Activated CD4-positive, CD25-positive, alpha-beta regulatory T cell treated with anti-CD3 and anti-CD28 coated beads, Interleukin-2, amount 50 U/mL, for 24 hours (primary cell): ENCODE results near the gene ACO2.
A peak's percentile ranks its signal among the peaks of the same experiment; 100 is the strongest.

ENCODE experiments used
- ATAC-seq, 2 donors: fragments of 150-1000 bp; cut with Tn5 transposase; one replicate each; pipeline ENCODE4 v1.10.0; 2021; ENCODE audit warnings: mild to moderate bottlenecking in 1 of 2, moderate library complexity in 1 of 2

Gene ACO2

DNA sequence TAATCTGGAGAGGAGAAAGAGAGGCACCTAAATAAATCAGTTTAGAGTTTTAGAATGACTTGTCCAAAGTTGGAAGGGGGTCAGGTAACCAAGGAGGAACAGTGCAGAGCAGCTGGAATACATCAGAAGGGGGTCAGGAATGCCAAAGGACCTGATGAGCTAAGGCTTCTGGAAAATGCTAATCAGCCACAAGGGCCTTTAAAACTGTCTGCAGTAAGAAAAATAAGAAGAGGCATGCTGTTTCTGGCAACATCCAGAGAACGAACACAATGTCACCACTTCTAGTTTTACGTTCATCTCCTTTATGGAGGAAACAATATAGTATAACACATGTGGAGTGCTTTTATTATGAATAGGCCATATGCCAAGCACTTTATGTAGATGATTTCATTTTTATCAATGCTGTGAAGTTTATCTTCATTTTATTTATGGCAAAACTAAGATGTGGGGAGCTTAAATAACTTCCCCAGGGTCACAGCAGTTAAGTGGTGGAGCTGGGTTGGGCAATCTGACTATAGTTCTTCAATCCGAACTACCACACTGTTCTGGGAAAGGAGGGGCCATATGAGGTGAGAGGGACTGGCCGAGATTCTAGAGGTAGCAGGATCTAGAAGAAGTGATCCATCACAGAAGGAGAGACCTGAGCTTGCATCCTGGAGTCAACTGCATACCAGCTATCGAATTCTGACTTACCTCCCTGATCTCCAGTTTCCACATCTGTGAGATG, 22.6 kb downstream of the ACO2 start:
- ATAC-seq: no peak

DNA sequence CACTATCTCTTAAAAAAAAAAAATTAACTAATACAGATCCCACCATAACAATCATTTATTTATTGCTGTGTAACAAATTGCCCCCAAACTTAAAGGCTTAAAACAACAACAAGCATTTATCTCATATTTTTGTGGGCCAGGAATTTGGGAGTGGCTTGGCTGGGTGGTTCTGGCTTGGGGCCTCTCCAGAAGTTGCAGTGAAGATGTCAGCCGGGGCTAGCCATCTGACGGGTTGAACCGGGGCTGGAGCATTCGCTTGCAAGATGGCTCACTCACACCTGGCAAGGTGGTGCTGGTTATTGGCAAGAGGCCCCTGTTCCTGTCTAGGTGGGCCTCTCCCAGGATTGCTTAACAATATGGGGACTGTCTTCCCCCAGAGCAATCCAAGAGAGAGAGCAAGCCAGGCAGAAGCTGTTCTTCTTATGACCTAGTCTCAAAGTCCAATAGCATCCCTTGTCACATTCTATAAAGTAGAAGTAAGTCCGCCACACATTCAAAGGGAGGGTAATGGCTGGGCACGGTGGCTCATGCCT, 29.5 kb downstream of the ACO2 start:
- ATAC-seq: no peak

DNA sequence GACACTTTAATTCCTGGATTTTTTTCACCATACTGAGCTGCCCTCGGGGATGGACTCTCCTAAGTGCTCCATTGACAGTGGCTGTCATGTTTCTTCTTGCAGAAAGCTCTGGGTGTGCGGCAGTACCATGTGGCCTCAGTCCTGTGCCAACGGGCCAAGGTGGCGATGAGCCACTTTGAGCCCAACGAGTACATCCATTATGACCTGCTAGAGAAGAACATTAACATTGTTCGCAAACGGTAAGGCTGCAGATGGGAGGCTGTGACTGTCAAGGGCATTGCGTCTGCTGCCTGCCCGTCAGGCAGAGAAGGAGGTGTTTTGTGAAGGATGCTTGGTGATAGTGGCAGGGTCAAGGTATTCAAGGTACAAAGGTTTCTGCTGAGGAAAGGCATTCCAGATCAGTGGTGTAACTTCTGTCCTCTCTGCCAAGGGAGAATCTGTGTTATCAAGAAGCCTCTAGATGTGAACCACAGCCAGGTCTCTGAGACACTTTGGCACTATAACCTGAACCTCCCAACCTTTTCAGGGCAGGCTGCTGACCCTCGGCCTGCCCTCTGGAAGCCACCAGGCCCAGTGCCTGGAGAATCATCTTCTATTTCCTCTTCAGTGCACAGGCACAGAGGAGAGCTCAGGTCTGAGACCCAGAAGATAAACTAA, 30.8 kb downstream of the ACO2 start:
- no peak for ATAC-seq

DNA sequence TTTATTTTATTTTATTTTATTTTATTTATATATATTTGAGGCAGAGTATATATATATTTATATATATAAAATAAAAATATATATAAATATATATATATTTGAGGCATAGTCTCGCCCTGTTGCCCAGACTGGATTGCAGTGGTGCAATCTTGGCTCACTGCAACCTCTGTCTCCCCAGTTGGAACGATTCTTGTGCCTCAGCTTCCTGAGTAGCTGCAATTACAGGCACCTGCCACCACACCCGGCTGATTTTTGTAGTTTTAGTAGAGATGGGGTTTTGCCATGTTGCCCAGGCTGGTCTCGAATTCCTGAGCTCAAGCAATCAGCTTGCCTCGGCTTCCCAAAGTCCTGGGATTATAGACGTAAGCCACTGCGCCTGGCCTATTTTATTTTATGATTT, 31.4 kb downstream of the ACO2 start:
- no peak for ATAC-seq

DNA sequence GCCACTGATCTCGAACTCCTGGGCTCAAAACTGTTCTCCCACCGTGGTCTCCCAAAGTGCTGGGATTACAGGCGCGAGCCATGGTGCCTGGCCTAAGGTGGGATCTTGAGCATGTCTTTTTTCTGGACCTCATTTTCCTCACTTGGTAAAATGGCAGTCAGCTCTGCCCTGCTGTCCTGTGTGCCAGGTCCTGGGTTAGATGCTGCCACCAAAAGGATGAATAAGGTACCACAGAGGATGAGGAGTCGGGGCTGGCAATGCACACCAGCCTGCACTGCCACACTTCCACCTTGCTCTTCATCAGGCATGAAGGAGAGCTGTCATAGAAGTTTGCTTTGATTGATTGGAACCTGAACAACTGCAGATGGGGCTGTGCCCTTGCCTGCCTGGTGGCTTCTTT, 32.3 kb downstream of the ACO2 start:
- peak in 1 of 2 donors; percentile 51 for ATAC-seq

DNA sequence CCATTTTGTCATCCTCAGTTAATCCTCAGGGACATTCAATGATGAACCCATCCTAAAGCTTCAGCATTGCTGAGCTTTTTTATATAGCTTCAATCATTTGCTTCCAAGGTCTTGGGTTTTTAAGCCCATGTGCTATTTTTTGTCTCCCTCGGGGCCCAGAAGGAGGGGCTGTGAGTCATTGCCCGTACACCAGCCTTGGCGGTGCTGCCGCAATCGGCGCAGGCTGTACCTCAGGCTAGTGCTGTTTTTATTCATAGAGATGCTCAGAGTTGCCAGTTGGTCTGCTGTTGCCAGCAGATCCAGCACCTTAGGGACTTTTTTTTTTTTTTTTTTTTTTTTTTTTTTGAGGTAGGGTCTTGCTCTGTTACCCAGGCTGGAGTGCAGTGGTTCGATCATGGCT, 35.5 kb downstream of the ACO2 start:
- no peak for ATAC-seq

DNA sequence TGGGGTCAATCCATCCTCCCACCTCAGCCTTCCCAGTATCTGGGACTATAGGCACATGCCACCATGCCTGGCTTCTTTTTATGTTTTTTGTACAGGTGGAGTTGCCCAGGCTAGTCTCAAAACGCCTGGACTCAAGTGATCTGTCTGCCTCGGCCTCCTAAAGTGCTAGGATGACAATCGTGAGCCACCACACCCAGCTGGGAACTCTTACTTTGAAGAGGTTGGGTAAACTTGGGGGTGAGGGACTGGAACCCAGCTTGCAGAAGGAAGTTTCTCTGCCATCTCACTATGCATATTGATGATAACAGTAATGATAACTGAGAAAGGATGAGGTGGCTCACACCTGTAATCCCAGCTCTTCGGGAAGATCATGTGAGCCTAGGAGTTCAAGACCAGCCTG, 35.9 kb downstream of the ACO2 start:
- ATAC-seq: no peak

DNA sequence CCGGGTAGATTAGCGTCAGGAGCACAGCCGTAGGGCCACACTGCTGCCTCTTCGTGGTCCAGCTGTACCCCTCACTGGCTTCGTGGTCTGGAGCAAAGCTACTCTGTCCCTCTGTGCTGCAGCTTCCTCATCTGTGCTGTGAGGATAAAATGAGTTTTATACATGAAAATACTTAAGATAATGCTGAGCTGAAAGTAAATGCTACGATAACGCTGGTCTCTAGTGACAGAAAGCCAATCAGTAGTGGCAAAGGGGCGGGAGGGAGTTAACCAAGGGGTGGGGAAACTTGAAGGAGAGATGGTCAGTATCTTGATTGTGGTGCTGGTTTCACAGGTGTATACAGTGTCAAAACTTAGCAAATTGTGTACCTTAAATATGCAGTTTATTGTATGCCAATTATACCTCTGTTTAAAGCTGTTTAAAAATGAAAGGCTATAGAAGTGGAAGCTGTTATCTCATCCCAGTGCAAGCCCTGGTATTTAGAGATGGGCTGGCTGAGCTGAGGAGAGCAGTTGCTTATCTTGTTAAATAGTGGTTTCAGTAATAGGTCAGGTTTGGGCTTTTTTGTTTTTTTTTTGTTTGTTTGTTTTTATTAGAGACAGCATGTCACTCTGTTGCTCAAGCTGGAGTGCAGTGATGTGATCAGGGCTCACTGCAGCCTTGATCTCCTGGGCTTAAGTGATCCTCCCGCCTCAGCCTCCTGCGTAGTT, 36.7 kb downstream of the ACO2 start:
- ATAC-seq: no peak

DNA sequence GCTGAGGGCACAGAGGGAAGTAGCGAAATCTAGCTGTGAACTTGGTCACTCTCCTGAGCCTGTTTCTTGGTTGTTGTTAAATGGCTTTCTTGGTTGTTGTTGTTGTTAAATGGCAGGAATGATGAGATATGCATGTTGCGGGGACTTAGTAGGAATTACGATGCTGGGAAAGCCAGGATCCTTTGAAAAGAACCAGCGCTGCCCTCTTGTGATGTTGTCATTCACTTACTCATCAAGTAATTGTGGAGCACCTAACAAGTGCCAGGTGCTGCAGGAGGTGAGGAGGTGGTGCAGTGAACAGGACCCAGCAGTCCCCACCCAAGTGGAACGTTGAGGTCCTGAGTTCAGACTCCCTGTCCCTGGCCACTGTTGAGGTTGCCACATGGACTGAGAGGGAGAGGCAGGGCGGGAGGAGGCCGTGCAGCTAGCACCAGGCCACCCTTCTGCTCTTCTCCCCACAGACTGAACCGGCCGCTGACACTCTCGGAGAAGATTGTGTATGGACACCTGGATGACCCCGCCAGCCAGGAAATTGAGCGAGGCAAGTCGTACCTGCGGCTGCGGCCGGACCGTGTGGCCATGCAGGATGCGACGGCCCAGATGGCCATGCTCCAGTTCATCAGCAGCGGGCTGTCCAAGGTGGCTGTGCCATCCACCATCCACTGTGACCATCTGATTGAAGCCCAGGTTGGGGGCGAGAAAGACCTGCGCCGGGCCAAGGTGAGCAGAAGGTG, 38.6 kb downstream of the ACO2 start:
- ATAC-seq: no peak

DNA sequence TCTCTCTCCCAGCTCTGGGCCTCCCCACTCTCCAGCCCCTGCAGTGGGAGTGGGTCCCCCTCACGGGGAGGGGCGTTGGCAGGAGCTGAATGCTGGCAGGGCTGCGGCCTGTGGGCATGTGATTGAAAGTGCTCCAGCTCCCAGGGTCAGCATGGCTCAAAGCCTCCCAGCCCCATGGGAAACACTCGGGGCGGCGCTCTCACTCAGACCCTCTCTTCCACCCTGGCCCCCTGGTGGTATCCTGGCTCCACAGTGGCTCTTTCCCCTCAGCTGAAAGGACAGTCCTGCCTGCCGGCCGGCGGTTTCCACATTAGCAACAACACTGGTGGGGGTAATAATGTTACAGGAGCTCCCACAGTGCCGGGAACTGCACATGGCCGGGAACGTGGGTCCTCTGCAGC, 39.9 kb downstream of the ACO2 start:
- no peak for ATAC-seq

DNA sequence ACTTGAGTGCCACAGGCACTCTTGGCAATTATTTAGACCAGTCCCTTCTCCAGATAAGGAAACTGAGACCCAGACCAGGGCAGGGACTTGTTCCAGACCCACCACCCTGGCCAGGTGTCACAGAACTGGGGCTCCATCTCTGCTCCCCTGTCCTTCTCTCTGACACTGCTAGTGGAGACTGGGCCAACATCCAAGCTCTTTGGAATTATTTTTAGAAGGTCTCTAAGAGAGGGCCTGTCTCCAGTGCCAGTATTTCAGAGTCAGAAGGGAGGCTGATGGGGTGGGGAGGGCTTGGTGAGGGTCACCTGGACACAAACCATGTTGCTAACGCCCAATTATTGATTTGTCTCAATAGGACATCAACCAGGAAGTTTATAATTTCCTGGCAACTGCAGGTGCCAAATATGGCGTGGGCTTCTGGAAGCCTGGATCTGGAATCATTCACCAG, 42.6 kb downstream of the ACO2 start:
- no peak for ATAC-seq

DNA sequence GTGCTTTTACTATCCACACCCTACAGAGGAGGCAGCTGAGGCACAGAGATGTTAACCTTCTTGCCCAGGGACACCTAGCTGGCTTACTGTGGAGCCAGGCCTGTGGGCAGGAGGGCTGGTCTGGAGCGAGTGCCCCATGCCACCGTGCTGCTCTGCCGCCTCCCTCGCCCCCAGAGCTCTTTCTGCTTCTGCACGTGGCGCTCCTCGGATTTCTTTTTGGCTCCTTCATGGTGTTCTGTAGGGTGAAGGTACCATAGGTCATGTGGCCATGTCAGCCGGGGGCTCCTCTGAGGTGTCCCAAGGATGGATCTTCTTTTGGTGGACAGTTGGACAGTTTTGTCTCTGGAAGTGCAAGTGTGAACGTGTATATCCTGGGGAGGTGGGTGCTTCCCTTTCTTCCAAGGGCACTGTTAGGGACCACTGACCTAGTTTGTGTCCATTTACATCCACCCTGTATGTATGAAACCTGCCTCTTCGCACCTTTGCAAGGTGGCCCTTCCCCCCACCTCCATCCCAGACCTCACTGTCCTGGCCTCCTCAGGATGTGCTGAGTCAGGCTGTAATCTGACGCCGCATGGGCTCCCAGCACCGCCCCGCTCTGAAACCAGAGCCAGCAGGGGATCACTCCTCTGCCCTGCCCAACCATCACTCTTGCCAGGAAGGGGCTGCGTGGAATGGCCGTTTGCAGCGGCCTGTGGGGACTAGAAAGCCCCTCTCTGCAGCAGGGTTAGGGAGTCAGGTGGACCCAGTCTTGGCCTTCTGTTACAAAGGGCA, 43.7 kb downstream of the ACO2 start:
- ATAC-seq: no peak

DNA sequence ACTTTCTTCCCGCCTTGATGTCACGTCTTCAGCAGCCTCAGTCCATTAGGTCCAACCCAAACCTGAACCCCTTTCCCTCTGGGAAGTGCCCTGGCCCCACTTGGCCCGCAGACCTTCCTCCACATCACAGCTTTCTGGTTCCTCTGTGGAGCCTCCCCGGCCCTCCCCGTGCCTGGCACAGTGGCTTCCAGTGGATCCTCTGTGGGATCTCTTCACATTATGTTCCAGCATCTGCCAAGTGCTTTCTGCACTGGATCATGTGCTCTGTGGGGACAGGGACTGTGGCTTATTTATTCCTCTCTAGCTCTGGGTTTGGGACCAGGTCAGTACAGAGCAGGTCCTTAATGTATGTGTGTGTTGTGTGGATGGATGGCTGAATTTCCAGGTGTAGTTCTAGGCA, 44.5 kb downstream of the ACO2 start:
- ATAC-seq: no peak

DNA sequence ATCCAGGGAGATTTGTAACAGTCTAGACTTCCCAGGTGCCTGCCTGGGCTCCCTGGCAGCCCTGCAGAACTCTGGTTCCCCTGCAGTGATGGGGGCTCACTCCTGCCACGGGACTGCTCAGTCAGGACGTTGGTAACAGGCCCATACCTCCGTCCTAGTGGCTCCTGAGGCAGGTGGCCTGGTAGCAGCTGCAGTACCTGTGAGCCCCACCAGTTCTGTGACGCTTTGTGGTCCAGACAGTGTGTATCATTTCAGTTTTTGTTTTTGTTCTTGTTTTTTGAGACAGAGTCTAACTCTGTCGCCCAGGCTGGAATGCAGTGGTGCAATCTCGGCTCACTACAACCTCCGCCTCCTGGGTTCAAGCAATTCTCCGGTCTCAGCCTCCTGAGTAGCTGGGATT, 47.5 kb downstream of the ACO2 start:
- peak in 1 of 2 donors; percentile 18 for ATAC-seq

DNA sequence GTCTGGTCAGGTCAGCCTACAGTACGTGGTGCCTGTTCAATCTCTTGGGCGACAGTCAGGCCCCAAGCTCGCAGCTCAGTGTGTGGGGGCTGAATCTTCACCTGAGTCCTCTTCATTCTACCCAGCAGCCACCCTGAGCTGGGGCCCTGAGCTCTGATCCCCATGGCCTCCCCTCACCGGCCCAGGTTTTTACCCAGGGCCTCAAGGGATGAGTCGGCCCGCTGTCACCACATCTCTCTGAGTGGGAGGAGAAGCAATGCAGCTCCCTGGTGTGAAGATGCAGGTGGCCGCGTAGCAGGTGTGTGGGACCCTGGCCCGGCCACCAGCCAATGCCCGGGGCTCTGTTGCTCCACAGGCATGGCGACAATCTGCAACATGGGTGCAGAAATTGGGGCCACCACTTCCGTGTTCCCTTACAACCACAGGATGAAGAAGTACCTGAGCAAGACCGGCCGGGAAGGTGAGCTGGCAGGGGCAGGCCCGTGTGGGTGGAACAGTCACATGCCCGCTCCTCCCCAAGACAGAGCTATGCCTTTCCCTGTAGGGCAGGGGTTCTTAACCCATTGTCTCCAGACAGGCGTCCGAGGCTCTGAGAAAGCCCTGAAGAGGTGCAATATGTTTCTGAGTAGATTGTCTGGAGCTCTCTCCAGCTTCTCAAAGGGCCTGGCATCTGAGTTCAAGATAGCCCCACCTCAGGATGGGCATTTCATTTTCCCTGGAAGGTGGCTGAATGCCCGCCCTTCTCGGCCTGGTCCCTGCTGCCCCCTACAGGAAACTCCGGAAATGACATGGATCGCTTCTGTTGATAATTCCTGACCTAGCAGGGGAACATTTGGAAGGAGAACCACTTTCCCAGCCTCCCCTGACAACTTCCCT, 48.5 kb downstream of the ACO2 start:
- ATAC-seq: peak; percentile 71 to 72

DNA sequence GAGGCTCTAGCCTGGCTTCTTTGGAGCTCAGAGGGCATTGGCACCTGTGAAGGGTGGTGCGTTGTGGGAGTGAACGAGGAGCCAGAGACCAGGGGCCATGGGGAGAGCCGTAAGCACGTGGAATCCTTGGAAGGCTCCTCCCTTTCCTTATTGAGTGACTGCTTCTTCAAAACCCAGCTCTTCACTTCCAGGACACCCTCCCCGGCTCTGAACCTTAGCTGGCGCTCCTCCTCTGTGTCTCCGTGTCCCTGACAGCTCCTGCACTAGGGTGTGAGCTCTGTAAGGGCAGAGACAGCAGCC, 49.1 kb downstream of the ACO2 start:
- no peak for ATAC-seq

DNA sequence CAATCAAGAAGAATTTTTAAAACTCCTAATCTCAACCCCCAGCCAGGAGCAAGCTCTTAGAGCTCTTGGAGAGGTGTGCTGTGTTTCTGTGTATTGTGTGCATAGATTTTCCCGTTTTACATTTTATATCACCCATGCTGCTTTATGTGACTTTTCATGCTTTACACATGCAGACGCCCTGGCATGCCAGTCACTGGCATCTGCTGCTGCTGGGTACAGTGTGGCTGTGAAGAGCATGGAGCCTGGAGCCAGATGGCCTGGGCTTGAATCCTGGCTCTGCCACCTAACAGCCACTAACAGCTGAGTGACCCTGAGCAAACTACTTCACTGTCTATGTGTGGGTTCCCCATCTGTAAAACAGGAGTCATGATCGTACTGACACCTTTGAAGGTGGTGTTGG, 52.2 kb downstream of the ACO2 start:
- no peak for ATAC-seq

DNA sequence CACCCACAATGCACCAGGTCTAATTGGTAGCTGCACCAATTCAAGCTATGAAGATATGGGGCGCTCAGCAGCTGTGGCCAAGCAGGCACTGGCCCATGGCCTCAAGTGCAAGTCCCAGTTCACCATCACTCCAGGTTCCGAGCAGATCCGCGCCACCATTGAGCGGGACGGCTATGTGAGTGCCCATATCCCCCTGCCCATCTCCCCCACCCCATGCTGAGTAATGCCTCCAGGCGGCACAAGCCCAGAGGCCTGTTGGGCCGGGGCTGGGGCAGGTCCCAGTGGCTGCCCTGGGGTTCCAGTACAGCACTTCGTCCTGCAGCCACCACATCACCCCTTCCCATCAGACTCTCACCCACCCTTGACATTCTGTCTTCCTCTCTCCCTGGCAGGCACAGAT, 53.9 kb downstream of the ACO2 start:
- no peak for ATAC-seq

DNA sequence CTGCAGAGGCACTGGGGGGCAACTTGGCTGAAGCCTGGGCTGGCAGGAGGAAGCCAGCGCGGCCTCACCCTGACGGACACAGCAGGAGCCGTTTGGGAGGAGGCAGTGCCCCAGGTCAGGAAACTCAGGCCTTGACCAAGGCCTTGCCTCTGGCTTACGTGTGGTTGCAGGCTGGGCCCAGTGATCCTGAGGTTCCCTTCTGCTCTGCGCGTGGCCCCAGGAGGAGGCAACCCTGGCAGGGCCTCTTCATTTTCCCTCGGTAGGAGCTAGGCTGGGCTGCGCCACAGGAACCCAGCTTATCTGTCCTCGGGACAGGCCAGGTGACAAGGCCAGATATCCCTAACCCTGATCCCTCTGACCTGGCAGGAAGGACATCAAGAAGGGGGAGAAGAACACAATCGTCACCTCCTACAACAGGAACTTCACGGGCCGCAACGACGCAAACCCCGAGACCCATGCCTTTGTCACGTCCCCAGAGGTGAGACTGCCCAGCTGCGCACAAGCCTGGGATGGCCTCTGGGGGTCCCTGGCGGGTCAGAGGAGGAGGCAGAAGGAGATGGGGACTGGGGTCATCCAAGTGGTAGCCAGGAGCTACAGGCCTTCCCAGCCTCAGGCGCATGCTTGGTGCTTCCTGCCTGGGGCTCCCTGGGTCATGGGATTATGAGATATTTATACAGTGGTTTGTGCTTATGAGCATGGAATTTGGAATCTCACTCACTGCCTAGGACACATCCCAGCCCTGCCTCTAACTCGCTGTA, 54.7 kb downstream of the ACO2 start:
- no peak for ATAC-seq

DNA sequence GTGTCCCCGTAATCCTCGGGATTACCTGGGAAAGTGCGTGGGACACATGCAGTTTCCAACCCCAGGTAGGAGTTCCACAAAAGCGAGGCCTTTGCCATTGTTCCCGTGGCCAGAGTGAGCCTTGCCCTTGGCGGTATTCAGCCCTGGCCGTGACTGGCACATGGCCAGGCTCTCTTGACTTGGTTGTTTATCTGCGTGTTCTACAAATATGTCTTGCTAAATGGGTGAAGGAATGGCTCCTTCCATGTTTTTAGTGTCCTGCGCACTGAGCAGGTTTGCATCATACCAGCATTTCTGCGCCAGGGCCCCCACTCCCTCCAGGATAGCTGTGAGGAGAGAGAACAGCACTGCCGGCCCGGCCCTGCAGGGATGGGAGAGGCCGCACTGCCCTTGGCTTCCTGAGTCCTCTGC, 55.3 kb downstream of the ACO2 start:
- ATAC-seq: no peak
